ENCODE data around the gene NLGN4X. TPM values are rescaled to one million over a fixed set of nuclear protein-coding genes. Genes with fewer than 3 reads are reported as not detected.
A peak's percentile ranks its signal among the peaks of the same experiment; 100 is the strongest.
"Not testable (repeated sequence)": the region's sequence is repeated elsewhere in the genome, so short reads cannot be mapped to it uniquely, and the experiment has no call there.

Gene NLGN4X
- total RNA-seq, 1 donor from 2014 or later, result 23.5 TPM

- H3K27me3 Mint-ChIP-seq (ENCODE audit: low read depth), result no peaks in the 10 kb centered on the region
- no peak for DNase-seq (ENCODE audit: low spot score in 2 of 2, unreplicated experiment in 2 of 2)
- H3K4me3 Mint-ChIP-seq, result no peak overlapping the region
- peaks cover 11% of the 10 kb centered on the region for H3K36me3 Mint-ChIP-seq
- H3K9me3 Mint-ChIP-seq, result peaks cover 45% of the 10 kb centered on the region
- no peaks in the 10 kb centered on the region for H3K4me1 Mint-ChIP-seq
- TF ChIP-seq CTCF (IDR thresholded peaks at IDR 0.05; ENCODE audit: unreplicated experiment), result no peak
- H3K27ac Mint-ChIP-seq, result no peak overlapping the region
These were observed 312.9 kb downstream of the NLGN4X start for GRCh38 chrX:5915783-5916182.

DNA sequence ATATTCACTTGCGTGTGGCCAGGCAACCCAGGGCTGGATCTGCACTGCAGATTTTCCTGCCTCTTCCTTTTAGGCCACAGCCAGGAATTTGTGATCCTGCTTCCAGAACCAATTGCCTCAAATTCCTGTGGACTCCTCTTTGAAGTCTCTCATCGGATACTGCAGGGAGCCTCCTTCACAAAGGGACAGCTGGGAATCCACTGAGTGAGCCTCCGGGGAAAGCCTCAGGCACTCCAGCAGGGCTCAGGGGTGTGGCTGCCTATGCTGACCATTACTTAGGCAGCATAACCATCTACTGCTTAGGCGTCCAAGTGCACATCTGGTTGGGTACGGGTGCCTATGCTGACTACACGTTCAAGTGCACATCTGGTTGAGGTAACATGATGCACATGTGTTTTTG is 321.5 kb downstream of the NLGN4X start:
- Mint-ChIP-seq H3K27ac (no peak overlapping the region), H3K4me1 (no peaks in the 10 kb centered on the region), H3K27me3 (ENCODE audit: low read depth) (no peaks in the 10 kb centered on the region), H3K9me3 (peaks cover 19% of the 10 kb centered on the region), H3K36me3 (peaks cover 22% of the 10 kb centered on the region), H3K4me3 (no peak overlapping the region)
- no peak for DNase-seq (ENCODE audit: low spot score in 2 of 2, unreplicated experiment in 2 of 2)
- no peak for TF ChIP-seq CTCF (IDR thresholded peaks at IDR 0.05; ENCODE audit: unreplicated experiment)

GRCh38 chrX:5903586-5904190 is 325.0 kb downstream of the NLGN4X start:
- H3K27ac Mint-ChIP-seq; H3K4me3 Mint-ChIP-seq; H3K27me3 Mint-ChIP-seq (ENCODE audit: low read depth); H3K4me1 Mint-ChIP-seq; DNase-seq (ENCODE audit: low spot score in 2 of 2, unreplicated experiment in 2 of 2): not testable (repeated sequence)
- H3K36me3 Mint-ChIP-seq, result peaks cover 20% of the 10 kb centered on the region
- peaks cover 10% of the 10 kb centered on the region for H3K9me3 Mint-ChIP-seq

DNA sequence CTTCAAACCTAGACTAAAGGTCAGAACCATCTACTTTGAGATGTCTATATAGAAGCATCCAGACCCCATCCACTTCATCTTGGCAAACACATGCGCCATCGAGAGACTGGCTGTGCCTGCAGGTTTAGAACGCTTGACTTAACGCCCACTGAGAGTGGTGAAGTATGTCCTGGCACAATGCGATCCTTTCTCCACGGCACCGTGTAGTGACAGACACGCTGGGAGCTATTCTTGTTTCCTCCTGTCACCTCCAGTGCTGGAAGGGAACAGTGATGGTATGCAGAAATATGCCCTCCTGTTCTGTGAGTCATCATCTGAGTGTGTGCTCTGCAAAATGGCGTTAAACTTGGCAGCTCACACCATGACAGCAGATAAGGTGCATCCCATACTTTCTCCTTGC is 330.2 kb downstream of the NLGN4X start:
- Mint-ChIP-seq H3K4me1 (no peaks in the 10 kb centered on the region), H3K27ac (no peak overlapping the region), H3K4me3 (no peak overlapping the region), H3K36me3 (peaks cover 7% of the 10 kb centered on the region), H3K27me3 (ENCODE audit: low read depth) (no peaks in the 10 kb centered on the region), H3K9me3 (peaks cover 7% of the 10 kb centered on the region)
- DNase-seq (ENCODE audit: low spot score in 2 of 2, unreplicated experiment in 2 of 2), result no peak
- TF ChIP-seq CTCF (IDR thresholded peaks at IDR 0.05; ENCODE audit: unreplicated experiment), result no peak

GRCh38 chrX:5891378-5891777 is 337.3 kb downstream of the NLGN4X start:
- TF ChIP-seq CTCF (IDR thresholded peaks at IDR 0.05; ENCODE audit: unreplicated experiment), result no peak

GRCh38 chrX:5876984-5877596 is 351.6 kb downstream of the NLGN4X start:
- peak in 1 of 2 experiments; percentile 41 for DNase-seq (ENCODE audit: low spot score in 2 of 2, unreplicated experiment in 2 of 2)
- no peaks in the 10 kb centered on the region for H3K4me1 Mint-ChIP-seq
- H3K27me3 Mint-ChIP-seq (ENCODE audit: low read depth), result peaks cover 5% of the 10 kb centered on the region
- H3K36me3 Mint-ChIP-seq, result no peaks in the 10 kb centered on the region
- TF ChIP-seq CTCF (IDR thresholded peaks at IDR 0.05; ENCODE audit: unreplicated experiment), result peak; percentile 73
- no peak overlapping the region for H3K27ac Mint-ChIP-seq
- no peak overlapping the region for H3K4me3 Mint-ChIP-seq
- H3K9me3 Mint-ChIP-seq, result no peaks in the 10 kb centered on the region

More at GRCh38 chrX:5891378-5891777, 337.3 kb downstream of the NLGN4X start:
- Mint-ChIP-seq H3K4me3 (no peak overlapping the region), H3K36me3 (peaks cover 12% of the 10 kb centered on the region), H3K9me3 (no peaks in the 10 kb centered on the region), H3K4me1 (no peaks in the 10 kb centered on the region), H3K27ac (no peak overlapping the region), H3K27me3 (ENCODE audit: low read depth) (no peaks in the 10 kb centered on the region)
- no peak for DNase-seq (ENCODE audit: low spot score in 2 of 2, unreplicated experiment in 2 of 2)
